ENCODE measurements around the gene LY86. TPM values are rescaled to one million over a fixed set of nuclear protein-coding genes. Genes with fewer than 3 reads are reported as not detected.

Gene LY86
- polyA plus RNA-seq, 1 donor from 2014 or later = not detected

- H3K27ac ChIP-seq (ENCODE audit: low read length) = no peak overlapping the region
- no peaks in the 10 kb centered on the region for H3K9me3 ChIP-seq (ENCODE audit: low read length)
- no peak for TF ChIP-seq MXI1 (conservative IDR thresholded peaks at IDR 0.05; ENCODE audit: poor library complexity, severe bottlenecking)
- H3K27me3 ChIP-seq (ENCODE audit: insufficient read depth, low read depth, low read length) = no peaks in the 10 kb centered on the region
- no peaks in the 10 kb centered on the region for H3K9me2 ChIP-seq (ENCODE audit: insufficient read depth, low read length)
- H3K36me3 ChIP-seq (ENCODE audit: insufficient read depth, low read length) = no peaks in the 10 kb centered on the region
- no peak overlapping the region for H3K4me3 ChIP-seq (ENCODE audit: low read length)
- H3K9ac ChIP-seq (ENCODE audit: low read length) = no peak overlapping the region
- H2AFZ ChIP-seq (ENCODE audit: low read depth, low read length) = no peak overlapping the region
- no peaks in the 10 kb centered on the region for H3F3A ChIP-seq (ENCODE audit: insufficient read depth, low read length, poor library complexity, severe bottlenecking)
- H4K20me1 ChIP-seq (ENCODE audit: insufficient read depth) = no peaks in the 10 kb centered on the region
- H3K4me2 ChIP-seq (ENCODE audit: low read length) = no peak overlapping the region
- no peaks in the 10 kb centered on the region for H3K79me2 ChIP-seq (replicated peaks; ENCODE audit: insufficient read depth, low read length)
Measured at GRCh38 chr6:6650839-6651238, 62.3 kb downstream of the LY86 start.

- no peak for TF ChIP-seq EP300 (conservative IDR thresholded peaks at IDR 0.05; ENCODE audit: poor library complexity, severe bottlenecking)
- no peak for TF ChIP-seq REST (IDR thresholded peaks at IDR 0.05; ENCODE audit: borderline replicate concordance)
- TF ChIP-seq TAF1 (IDR thresholded peaks at IDR 0.05; ENCODE audit: low read depth) = no peak
- no peak for TF ChIP-seq CTCF (IDR thresholded peaks at IDR 0.05; ENCODE audit: poor library complexity, severe bottlenecking)
- no peak for TF ChIP-seq RAD21 (conservative IDR thresholded peaks at IDR 0.05)
- no peak for TF ChIP-seq POLR2AphosphoS5 (IDR thresholded peaks at IDR 0.05)
- no peak for TF ChIP-seq MXI1 (conservative IDR thresholded peaks at IDR 0.05; ENCODE audit: poor library complexity, severe bottlenecking)
- TF ChIP-seq SMC3 (conservative IDR thresholded peaks at IDR 0.05; ENCODE audit: poor library complexity) = no peak
- TF ChIP-seq EZH2 (IDR thresholded peaks at IDR 0.05; ENCODE audit: borderline replicate concordance, insufficient read depth, low read length, poor library complexity, severe bottlenecking) = no peak
- Histone ChIP-seq H3K36me3 (ENCODE audit: insufficient read depth, low read length) (no peaks in the 10 kb centered on the region), H3K4me2 (ENCODE audit: low read length) (no peak overlapping the region), H3K9ac (ENCODE audit: low read length) (no peak overlapping the region), H3K27me3 (ENCODE audit: insufficient read depth, low read depth, low read length) (no peaks in the 10 kb centered on the region), H3F3A (ENCODE audit: insufficient read depth, low read length, poor library complexity, severe bottlenecking) (no peaks in the 10 kb centered on the region), H2AFZ (ENCODE audit: low read depth, low read length) (no peak overlapping the region), H3K9me3 (ENCODE audit: low read length) (no peaks in the 10 kb centered on the region), H3K9me2 (ENCODE audit: insufficient read depth, low read length) (no peaks in the 10 kb centered on the region), H4K20me1 (ENCODE audit: insufficient read depth) (no peaks in the 10 kb centered on the region), H3K79me2 (replicated peaks; ENCODE audit: insufficient read depth, low read length) (no peaks in the 10 kb centered on the region), H3K27ac (ENCODE audit: low read length) (no peak overlapping the region), H3K4me3 (ENCODE audit: low read length) (no peak overlapping the region)
Measured at GRCh38 chr6:6651335-6651734, 62.8 kb downstream of the LY86 start.

GRCh38 chr6:6652932-6653331 is 64.4 kb downstream of the LY86 start:
- Histone ChIP-seq H2AFZ (ENCODE audit: low read depth, low read length) (no peak overlapping the region), H3K4me3 (ENCODE audit: low read length) (no peak overlapping the region), H3K4me2 (ENCODE audit: low read length) (no peak overlapping the region), H3K9me2 (ENCODE audit: insufficient read depth, low read length) (no peaks in the 10 kb centered on the region), H3K79me2 (replicated peaks; ENCODE audit: insufficient read depth, low read length) (no peaks in the 10 kb centered on the region), H4K20me1 (ENCODE audit: insufficient read depth) (no peaks in the 10 kb centered on the region), H3K9ac (ENCODE audit: low read length) (no peak overlapping the region), H3K36me3 (ENCODE audit: insufficient read depth, low read length) (no peaks in the 10 kb centered on the region), H3F3A (ENCODE audit: insufficient read depth, low read length, poor library complexity, severe bottlenecking) (no peaks in the 10 kb centered on the region), H3K27ac (ENCODE audit: low read length) (no peak overlapping the region), H3K9me3 (ENCODE audit: low read length) (no peaks in the 10 kb centered on the region), H3K27me3 (ENCODE audit: insufficient read depth, low read depth, low read length) (no peaks in the 10 kb centered on the region)
- TF ChIP-seq EZH2 (IDR thresholded peaks at IDR 0.05; ENCODE audit: borderline replicate concordance, insufficient read depth, low read length, poor library complexity, severe bottlenecking) (no peak), CTCF (IDR thresholded peaks at IDR 0.05; ENCODE audit: poor library complexity, severe bottlenecking) (no peak), SMC3 (conservative IDR thresholded peaks at IDR 0.05; ENCODE audit: poor library complexity) (no peak), REST (IDR thresholded peaks at IDR 0.05; ENCODE audit: borderline replicate concordance) (no peak), POLR2AphosphoS5 (IDR thresholded peaks at IDR 0.05) (no peak), RAD21 (conservative IDR thresholded peaks at IDR 0.05) (no peak), EP300 (conservative IDR thresholded peaks at IDR 0.05; ENCODE audit: poor library complexity, severe bottlenecking) (no peak), TAF1 (IDR thresholded peaks at IDR 0.05; ENCODE audit: low read depth) (no peak), MXI1 (conservative IDR thresholded peaks at IDR 0.05; ENCODE audit: poor library complexity, severe bottlenecking) (no peak)

Measured in neural cell (in vitro differentiated cells).